MV-4-11 (cell line): ENCODE results near the gene THAP11.
"Not testable (repeated sequence)": the region's sequence is repeated elsewhere in the genome, so short reads cannot be mapped to it uniquely, and the experiment has no call there.

Experiments
- DNase-seq: peaks from one replicate; lab custom pipeline; 2025; lab: John Stamatoyannopoulos, UW

Gene THAP11

DNA sequence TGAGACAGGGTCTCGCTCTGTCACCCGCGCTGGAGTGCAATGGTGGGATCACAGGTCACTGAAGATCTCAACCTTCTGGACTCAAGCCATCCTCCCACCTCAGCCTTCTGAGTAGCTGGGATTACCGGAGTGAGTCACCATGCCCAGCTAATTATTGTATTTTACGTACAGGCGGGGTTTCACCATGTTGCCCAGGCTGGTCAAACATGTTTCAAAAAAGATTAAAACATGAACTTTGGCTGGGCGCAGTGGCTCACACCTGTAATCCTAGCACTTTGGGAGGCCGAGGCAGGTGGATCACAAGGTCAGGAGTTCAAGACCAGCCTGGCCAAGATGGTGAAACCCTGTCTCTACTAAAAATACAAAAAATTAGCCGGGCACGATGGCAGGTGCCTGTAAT lies 4.9 kb upstream of the THAP11 start:
- DNase-seq, result not testable (repeated sequence)

DNA sequence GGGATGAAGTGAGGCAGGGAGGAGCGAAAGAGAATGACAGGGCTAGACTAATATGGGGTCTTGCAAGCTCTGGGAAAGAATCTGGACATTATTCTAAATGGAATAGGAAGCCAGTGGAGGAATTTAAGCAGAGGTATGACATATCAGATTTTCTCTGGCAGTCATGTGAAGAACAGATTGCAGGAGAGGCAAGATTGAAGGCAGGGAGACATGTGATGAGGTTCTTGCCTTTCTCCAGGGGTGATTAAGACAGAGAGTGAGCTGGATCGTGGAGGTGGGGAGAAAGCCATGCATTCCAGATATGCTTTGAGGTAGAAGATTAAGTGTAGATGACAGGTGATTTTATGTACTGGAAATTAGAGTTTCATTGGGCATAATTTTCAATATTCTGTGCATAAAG lies 4.3 kb upstream of the THAP11 start:
- DNase-seq, result no peak

DNA sequence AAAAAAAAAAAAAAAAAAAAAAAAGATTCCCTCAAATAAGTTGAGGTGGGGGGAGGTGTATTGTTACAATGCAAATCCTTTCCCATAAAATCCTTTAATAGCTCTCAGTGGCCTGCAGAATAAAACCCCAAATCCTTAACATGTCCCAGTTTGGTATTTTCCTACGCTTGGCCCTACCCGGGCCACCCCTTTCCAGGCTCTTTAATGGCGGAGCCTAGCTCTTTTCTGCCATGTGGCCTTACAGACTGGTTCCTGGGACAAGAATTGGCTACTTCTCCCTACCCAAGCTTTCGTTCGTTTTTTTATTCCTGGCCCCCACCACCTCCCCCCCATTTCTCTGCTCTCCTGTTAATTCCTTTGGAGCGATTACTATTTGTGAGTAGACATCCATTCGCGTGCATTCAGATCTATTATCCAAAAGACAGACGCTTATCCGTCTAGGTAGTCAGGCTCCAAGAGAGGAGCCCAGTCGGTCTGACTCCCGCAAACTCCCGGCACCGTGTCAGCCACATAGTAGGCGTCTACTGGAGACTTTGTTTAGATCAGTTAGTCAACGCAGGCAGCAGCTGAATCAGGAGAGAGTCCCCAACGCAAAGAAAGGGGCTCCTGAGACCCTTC lies 813 bp upstream of the THAP11 start:
- no peak for DNase-seq

DNA sequence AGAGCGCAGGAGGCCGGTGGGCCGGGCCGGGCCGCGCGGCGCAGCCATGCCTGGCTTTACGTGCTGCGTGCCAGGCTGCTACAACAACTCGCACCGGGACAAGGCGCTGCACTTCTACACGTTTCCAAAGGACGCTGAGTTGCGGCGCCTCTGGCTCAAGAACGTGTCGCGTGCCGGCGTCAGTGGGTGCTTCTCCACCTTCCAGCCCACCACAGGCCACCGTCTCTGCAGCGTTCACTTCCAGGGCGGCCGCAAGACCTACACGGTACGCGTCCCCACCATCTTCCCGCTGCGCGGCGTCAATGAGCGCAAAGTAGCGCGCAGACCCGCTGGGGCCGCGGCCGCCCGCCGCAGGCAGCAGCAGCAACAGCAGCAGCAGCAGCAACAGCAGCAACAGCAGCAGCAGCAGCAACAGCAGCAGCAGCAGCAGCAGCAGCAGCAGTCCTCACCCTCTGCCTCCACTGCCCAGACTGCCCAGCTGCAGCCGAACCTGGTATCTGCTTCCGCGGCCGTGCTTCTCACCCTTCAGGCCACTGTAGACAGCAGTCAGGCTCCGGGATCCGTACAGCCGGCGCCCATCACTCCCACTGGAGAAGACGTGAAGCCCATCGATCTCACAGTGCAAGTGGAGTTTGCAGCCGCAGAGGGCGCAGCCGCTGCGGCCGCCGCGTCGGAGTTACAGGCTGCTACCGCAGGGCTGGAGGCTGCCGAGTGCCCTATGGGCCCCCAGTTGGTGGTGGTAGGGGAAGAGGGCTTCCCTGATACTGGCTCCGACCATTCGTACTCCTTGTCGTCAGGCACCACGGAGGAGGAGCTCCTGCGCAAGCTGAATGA lies 606 bp downstream of the THAP11 start:
- DNase-seq, result peak; percentile 55

DNA sequence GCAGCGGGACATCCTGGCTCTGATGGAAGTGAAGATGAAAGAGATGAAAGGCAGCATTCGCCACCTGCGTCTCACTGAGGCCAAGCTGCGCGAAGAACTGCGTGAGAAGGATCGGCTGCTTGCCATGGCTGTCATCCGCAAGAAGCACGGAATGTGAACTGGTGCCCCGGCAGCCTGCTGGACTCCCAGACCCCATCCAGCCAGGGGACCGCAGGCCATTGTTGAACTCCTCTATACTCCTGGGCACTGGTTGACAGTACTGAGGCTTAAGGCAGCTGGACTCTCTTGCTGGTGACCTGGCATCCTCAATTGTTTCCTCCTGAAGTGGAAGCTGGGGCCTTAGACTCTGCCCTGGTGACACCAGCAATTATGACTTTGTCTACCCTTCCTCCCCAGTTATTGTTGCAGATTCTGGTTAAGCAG lies 1.2 kb downstream of the THAP11 start:
- no peak for DNase-seq

DNA sequence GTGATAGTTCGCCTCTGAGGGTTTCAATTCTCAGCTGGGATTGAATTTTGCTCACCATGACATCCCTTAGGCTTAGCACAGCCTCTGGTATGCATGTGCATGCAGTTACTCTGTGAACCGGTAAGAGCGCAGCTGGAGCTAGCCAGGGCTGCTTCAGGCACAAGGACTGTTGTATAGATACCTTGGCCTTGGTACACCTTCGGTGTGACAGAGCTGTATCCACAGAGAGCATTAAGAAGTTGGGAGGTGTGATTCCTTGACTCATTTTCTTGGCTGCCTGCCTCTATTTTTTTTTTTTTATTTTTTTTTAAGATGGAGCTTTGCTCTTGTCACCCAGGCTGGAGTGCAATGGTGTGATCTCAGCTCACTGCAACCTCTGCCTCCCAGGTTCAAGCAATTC lies 2.4 kb downstream of the THAP11 start:
- DNase-seq, result no peak

DNA sequence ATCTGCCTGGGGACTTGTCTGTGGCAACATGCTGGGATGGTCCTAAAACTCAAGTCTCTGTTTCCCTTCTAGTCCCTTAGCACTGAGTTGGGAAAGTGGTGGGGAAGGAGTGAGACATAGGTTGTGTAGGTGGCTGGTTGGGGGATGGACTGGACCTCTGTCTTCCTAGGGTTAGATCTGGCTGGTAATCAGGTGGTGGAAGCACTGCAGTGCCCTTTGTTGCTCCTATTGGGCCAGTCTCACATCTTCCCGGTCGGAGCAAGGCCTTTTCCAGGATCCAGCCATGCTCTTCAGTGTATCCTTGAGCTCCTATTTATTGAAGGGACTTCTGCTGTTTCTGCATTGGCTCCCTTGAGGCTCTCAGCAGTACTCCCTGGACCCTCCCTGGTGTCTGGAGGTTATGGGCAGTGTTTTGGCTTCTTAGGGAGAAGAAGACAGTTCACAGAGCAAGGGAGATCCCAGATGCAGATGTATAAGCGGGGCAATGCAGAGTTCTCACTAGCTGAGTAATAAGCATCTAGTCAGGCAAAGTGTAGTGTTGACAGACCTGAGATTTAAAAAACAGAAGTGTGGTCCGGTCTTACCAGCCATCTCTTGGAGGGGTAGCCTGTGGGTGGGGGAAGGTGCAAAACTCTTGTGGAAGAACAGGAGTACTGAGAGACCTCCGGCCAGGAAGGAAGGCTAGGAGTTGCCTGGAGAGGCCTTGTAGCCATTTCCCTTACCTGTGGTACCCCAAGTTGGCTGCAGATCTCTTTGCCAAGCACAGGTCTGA lies 3.4 kb downstream of the THAP11 start:
- DNase-seq, result peak; percentile 43

DNA sequence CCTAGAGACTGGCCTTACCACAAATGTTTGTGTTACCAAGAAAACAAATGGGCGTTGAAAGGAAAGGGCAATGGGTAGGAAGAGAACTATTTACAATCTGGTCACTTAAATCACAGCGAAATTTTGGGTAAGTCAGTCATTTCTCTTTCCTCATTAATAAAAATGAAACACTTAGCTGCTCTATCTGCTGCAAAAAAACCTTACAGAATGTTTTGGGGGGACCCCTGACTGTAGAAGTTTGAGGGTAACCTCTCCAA lies 3.9 kb downstream of the THAP11 start:
- DNase-seq, result peak; percentile 35

DNA sequence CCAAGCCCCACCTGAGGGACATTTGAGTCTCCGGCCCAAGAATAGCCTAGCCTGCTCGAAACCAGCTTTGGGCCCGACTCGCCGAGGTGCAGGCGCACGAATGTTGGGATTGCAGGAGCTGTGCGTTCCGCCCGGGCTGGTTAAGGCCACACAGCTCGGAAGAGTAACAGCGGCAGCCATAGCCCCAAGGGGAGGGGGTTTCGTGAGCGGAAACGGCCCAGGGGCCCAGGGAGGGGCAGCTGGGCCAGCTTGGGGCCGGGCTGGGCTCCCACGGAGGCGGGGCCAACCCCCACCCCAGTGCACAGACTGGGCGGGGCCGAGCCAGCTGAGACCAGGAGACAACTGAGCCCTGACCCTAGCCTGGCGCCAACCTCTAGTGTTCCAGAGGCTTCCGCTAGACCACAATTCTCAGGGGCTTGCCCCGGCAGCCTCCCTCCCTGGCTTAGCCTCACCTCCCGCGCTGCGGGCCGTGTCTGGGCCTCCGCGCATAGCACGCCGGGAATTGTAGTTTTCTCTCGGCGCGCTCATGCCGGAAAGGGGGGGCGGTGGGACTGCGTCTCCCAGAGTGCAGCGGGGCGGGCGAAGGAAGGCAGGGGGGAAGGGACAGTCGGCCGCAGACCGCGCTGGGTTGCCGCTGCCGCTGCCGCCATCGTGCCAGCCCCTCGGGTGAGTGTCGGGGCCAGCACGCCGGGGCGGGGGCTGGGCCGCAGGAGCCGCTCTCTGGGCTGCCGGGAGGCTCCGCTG lies 4.4 kb downstream of the THAP11 start, which contains the start of gene NUTF2:
Gene NUTF2 (plus strand): TSS at position 614 of the 744 bp plus-strand sequence. CDS start 18,198 bp downstream, outside the sequence.
- peak; percentile 93 for DNase-seq

DNA sequence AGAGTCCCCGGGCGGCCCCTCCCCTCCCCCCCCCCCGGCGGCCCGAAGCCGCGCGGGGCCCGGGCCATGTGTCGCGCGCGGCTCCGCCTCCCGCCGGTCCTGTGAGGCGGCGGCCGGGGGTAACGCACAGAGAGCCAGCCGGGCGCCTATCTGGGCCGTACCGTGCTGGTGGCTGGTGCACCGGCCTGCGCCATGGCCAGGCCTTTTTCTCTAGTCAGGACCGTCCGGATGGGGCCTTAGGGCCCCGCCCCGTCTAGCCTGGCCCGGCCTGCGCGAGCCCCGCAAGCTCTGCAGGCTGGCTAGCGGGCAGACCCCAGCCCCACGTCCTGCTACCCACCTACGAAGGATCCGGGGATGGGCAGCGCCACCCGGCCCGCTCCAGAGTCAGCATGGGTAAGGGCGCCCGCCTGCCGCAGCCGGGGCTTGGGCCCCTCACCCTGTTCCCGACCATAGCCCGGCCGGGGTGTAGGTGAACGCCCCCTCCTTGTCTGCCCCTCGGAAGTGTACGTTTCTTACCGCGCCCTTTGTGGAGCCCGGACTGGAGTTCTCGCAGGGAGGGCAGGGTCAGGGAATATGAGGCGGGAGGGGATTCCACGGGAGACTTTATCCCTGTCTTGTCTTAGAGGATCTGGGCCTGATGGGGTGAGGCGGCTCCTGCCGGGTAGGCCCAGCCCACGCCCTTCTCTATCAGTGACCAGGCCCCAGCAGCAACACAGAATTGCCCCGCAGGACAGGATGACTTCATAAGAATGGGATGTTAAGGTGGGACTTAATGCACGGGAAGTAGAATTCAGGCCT lies 5.1 kb downstream of the THAP11 start, which contains the start of gene CENPT:
Gene CENPT (minus strand): TSS at position 630 of the 798 bp plus-strand sequence. CDS start 13,834 bp downstream, outside the sequence.
- DNase-seq, result no peak

DNA sequence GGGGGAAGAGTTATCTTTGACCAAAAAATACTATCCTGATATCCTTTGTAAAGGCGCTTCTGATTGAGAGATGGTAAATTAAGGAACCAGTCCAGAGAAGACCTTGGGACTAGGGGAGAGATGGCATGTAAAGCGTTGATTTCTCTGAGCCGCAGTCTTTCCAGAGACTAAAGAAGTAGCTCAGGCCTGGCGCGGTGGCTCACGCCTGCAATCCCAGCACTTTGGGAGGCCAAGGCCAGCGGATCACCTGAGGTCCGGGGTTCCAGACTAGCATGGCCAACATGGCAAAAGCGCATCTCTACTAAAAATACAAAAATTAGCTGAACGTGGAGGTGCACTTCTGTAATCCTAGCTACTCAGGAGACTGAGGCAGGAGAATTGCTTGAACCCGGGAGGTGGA lies 6.0 kb downstream of the THAP11 start:
- no peak for DNase-seq

DNA sequence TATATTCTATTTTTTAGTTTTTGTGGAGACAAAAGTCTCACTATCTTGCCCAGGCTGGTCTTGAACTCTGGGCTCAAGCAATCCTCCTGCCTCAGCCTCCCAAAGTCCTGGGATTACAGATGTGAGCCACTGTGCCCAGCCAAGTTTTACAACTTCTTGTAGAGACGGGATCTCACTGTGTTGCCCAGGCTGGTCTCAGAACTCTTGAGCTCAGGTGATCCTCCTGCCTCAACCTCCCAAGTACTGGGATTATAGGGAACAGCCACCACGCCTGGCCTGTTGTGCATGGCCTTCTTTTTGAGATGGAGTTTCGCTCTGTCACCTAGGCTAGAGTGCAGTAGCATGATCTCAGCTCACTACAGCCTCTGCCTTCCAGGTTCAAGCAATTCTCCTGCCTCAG lies 11.6 kb downstream of the THAP11 start:
- no peak for DNase-seq

DNA sequence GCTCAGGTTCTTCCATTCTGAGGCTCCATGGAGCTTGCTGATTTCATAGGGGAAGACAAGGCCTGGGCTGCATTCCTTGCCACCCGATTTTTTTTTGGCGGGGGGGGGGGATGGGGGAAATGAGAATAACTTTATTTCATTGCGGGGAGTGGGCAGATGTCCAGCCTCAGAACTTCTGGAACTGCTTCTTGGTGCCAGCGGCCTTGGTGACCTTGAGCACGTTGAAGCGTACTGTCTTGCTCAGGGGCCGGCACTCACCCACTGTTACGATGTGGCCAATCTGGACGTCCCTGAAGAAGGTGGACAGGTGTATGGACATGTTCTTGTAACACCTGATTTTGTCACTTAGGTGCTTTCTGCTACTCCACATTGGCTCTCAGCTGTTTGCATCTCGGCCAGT lies 13.7 kb downstream of the THAP11 start:
- DNase-seq, result no peak

DNA sequence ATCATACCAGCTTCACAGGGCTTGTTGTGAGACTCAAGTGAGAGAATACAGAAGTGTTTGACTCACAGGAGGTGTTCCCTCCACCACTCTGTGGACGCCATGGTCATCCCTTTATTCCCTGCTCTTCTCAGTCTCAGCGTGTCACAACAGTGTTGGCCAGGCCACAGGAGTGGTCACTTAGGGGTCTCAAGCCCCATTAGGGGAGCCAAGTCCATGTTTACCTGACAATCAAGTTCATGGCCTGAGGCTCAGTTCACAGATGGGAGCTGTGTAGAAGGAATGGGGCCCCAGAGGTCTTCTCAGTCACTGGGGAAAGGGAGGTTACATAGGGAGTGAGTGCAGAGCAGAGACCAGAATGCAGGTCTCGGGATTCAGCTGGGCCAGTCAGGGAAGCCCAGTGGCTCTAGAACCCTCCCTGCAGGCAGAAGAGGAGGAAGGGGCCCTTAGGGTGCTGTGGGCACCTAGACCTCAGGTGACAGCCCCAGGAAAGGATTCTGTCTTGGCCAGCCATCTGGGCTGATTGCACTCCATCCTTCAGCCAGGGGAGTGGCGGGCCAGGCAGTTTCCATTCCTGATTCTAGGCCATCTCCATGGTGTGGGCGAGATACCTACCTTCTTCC lies 14.9 kb downstream of the THAP11 start:
- DNase-seq, result no peak

DNA sequence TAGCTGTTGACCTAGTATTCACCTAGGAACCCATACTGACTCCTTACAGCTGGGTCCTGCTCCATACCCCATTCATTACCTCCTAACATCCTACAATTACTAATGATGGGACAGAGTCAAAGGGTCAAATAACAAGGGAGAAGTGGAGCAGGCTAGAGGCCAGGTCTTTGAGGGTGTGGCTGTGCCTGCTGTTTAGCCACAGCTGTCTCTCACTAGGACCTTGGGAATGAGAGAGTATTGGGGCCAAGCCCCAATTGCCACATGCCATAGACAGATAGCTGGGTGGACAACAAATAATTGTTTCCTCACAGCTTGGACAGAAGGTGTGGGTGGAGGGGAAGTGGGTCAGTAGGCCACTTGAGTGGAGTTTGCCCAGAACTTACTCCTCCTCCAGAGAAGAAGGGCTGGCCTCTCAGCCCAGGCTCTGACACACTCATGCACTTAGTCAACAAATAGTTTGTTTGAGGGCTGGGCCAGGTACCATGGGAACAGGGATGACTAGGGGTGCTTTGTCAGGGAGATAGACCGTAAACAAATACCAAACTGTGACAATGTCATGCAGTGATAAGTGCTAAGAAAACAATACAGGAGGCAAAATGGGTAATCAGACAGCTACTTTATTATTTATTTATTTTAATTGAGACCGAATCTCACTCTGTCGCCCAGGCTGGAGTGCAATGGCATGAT lies 15.6 kb downstream of the THAP11 start:
- peak; percentile 15 for DNase-seq

DNA sequence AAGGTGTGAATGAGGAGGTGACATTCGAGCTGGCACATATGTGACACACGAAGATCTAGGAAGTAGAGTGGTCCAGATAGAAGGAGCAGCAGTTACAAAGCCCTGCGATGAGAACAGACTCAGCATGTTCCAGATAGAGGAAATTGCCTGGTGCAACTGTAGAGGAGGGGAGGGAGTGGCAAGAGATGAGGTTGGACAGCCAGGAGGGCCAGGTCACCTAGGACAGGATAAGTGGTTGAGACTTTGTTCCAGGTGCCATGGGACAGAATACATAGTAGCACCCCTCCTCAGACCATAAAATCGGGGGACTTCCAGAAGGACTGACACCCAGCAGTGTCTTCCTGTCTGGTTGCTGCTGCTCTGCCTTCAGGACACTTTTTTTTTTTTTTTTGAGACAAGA lies 16.4 kb downstream of the THAP11 start:
- DNase-seq, result no peak

DNA sequence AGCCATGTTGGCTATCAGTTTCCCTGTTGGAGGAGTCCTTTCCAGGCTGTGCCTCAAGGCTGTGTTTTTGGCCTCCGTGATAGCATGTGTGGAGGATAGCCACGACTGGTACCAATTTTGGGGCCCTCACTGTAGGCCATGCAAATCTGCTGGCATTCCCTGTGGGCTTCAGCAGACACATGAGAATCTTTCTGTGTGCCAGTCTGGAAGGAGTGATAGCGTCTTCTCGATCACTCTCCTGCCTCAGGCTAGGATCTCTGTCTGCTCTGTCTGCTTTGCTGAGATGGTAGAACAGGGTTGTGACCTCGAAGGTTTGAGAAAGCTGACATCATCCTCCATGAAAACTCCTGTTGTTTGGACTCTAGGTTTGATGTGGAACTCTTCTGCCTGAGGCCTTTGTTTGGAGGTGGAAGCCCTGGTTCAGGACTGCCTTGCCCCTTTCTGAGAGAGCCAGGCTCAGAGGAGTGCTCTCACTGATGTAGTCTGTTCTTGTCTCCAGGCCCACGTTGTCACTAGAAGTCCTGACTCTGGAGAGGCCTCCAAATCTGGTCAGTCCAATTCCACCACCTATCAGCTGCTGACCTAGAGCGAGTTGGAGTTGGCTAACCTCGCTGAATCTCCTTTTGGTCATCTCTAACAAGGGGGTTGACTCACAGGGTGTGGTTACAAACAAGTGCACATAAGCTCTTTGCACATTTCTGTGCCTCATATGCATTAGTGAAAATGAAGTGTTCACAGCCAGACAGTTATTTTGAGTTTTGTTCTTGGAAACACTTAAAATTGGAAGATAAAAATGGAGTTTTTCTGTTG lies 18.7 kb downstream of the THAP11 start:
- peak; percentile 47 for DNase-seq

DNA sequence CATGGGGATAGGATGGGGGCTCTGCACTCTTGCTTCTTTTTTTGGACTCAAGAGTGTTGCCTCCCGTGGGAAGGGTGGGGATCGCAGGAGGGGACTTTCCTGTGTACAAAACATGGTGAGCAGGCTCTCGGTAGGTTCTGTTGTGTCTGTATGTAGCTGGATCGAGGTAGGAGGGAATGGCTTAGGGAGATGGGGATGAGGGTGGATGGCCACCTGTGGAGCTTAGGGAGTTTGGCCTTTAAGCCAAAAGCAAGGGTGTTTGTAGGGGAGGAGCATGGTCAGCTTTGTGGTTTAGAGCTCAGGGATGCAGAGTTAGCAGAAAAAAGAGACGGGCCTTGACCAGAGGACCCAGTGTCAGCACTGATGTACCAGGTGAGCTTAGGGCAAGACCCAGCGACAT lies 19.8 kb downstream of the THAP11 start:
- no peak for DNase-seq
